ENCODE measurements around the gene PPFIA4.
"Not testable (repeated sequence)": the region's sequence is repeated elsewhere in the genome, so short reads cannot be mapped to it uniquely, and the experiment has no call there.

Gene PPFIA4

GRCh38 chr1:203017692-203018091 is 8.6 kb upstream of the PPFIA4 start:
- no peak for DNase-seq (ENCODE audit: low spot score)

- DNase-seq (ENCODE audit: low spot score): not testable (repeated sequence)
Measured at GRCh38 chr1:203022855-203023254, 3.4 kb upstream of the PPFIA4 start.

GRCh38 chr1:203025686-203026030 is 633 bp upstream of the PPFIA4 start:
- DNase-seq (ENCODE audit: low spot score): no peak

GRCh38 chr1:203026666-203027663 is 674 bp downstream of the PPFIA4 start:
- no peak for DNase-seq (ENCODE audit: low spot score)

GRCh38 chr1:203028067-203028783 is 1.9 kb downstream of the PPFIA4 start:
- DNase-seq (ENCODE audit: low spot score): no peak

GRCh38 chr1:203028784-203029553 is 2.7 kb downstream of the PPFIA4 start:
- no peak for DNase-seq (ENCODE audit: low spot score)

GRCh38 chr1:203031467-203031866 is 5.2 kb downstream of the PPFIA4 start:
- DNase-seq (ENCODE audit: low spot score): no peak

- no peak for DNase-seq (ENCODE audit: low spot score)
Measured at GRCh38 chr1:203033287-203033686, 7.0 kb downstream of the PPFIA4 start.

- no peak for DNase-seq (ENCODE audit: low spot score)
Measured at GRCh38 chr1:203033917-203034316, 7.6 kb downstream of the PPFIA4 start.

GRCh38 chr1:203034422-203035110 is 8.3 kb downstream of the PPFIA4 start:
- no peak for DNase-seq (ENCODE audit: low spot score)

GRCh38 chr1:203035111-203036000 is 9.1 kb downstream of the PPFIA4 start:
- DNase-seq (ENCODE audit: low spot score): no peak

GRCh38 chr1:203036135-203036534 is 9.8 kb downstream of the PPFIA4 start:
- DNase-seq (ENCODE audit: low spot score): no peak

- DNase-seq (ENCODE audit: low spot score): no peak
Measured at GRCh38 chr1:203036537-203036936, 10.2 kb downstream of the PPFIA4 start.

GRCh38 chr1:203037509-203038190 is 11.4 kb downstream of the PPFIA4 start:
- no peak for DNase-seq (ENCODE audit: low spot score)

- no peak for DNase-seq (ENCODE audit: low spot score)
Measured at GRCh38 chr1:203038217-203038741, 12.0 kb downstream of the PPFIA4 start.

GRCh38 chr1:203038891-203039608 is 12.8 kb downstream of the PPFIA4 start:
- DNase-seq (ENCODE audit: low spot score): peak; percentile 87

GRCh38 chr1:203039609-203040512 is 13.6 kb downstream of the PPFIA4 start:
- DNase-seq (ENCODE audit: low spot score): no peak

All from COLO829 (cell line).